H1 (cell line): ENCODE measurements around the gene PHAX. TPM values are rescaled to one million over a fixed set of nuclear protein-coding genes. Genes with fewer than 3 reads are reported as not detected.

Source experiments
- CTCF ChIA-PET: fragments of 300-600 bp; sonication (Branson Sonifier 250); formaldehyde crosslinking; loops from one replicate; lab custom pipeline; 2021; ENCODE audit not compliant: partially characterized antibody; lab: Charles Lee
- POLR2A ChIA-PET: fragments of 300-600 bp; sonication (Branson Sonifier 250); formaldehyde crosslinking; loops from one replicate; lab custom pipeline; 2021; ENCODE audit warnings: inconsistent platforms; ENCODE audit not compliant: partially characterized antibody; lab: Charles Lee
- DNase-seq, 2 experiments: peaks; one replicate each; pipeline versions ENCODE4 v3.0.0 to v3.0.0-alpha.2; 2010 to 2022; ENCODE audit warnings: low spot score in 2 of 2, low read depth in 1 of 2, mixed read lengths in 1 of 2
- FAIRE-seq: peaks from 2 replicates; lab custom pipeline; 2011; peaks lifted over from hg19 to GRCh38; lab: Jason Lieb, UNC
- H2AFZ ChIP-seq: 2 replicates; pipeline ENCODE4 v1.8.1; 2012; ENCODE audit warnings: low read length, inconsistent platforms
- H2AK5ac ChIP-seq: 2 replicates; pipeline ENCODE4 v1.6.1; 2013; ENCODE audit warnings: low read depth, low read length
- H2BK120ac ChIP-seq: replicated peaks from 2 replicates; pipeline ENCODE3; 2013; ENCODE audit warnings: low read depth, low read length, inconsistent platforms
- H2BK12ac ChIP-seq: 2 replicates; pipeline ENCODE4 v1.6.1; 2013; ENCODE audit warnings: low read depth, low read length
- H2BK15ac ChIP-seq: 2 replicates; pipeline ENCODE4 v1.6.1; 2013; ENCODE audit warnings: low read length
- H2BK20ac ChIP-seq: 2 replicates; pipeline ENCODE4 v1.6.1; 2013; ENCODE audit warnings: low read length
- H2BK5ac ChIP-seq: 2 replicates; pipeline ENCODE4 v1.6.1; 2013; ENCODE audit warnings: low read depth, low read length
- H3K14ac ChIP-seq: 2 replicates; pipeline ENCODE4 v1.6.1; 2013; ENCODE audit warnings: inconsistent platforms; ENCODE audit not compliant: insufficient read length
- H3K18ac ChIP-seq: 2 replicates; pipeline ENCODE4 v1.6.1; 2013; ENCODE audit warnings: low read length; ENCODE audit errors: extremely low read depth
- H3K23ac ChIP-seq: 2 replicates; pipeline ENCODE4 v1.6.1; 2013; ENCODE audit warnings: inconsistent platforms; ENCODE audit not compliant: insufficient read length
- H3K23me2 ChIP-seq: 2 replicates; pipeline ENCODE4 v1.6.1; 2013; ENCODE audit warnings: low read depth, low read length
- H3K27ac ChIP-seq: 2 replicates; pipeline ENCODE4 v1.6.1; 2011; ENCODE audit warnings: low read depth, low read length, inconsistent platforms
- H3K27me3 ChIP-seq, 4 experiments: replicated peaks in 1 of 4; 1 replicate in 1 of 4; 2 replicates in 3 of 4; pipeline versions ENCODE4 v1.6.1 to v1.8.1; 2011 to 2013; ENCODE audit warnings: low read length in 3 of 4, mild to moderate bottlenecking in 3 of 4, inconsistent platforms in 2 of 4, mixed read lengths in 2 of 4, moderate library complexity in 1 of 4; ENCODE audit not compliant: control insufficient read depth in 3 of 4, insufficient read depth in 3 of 4; ENCODE audit errors: extremely low read depth in 1 of 4
- H3K36me3 ChIP-seq, 4 experiments: 2 replicates each; pipeline versions ENCODE4 v1.6.1 to v1.8.1; 2011 to 2013; ENCODE audit warnings: mild to moderate bottlenecking in 4 of 4, low read length in 3 of 4, moderate library complexity in 2 of 4, control low read depth in 1 of 4, inconsistent platforms in 1 of 4; ENCODE audit not compliant: insufficient read depth in 4 of 4, control insufficient read depth in 2 of 4
- H3K4ac ChIP-seq: replicated peaks from 2 replicates; pipeline ENCODE3; 2013; ENCODE audit warnings: low read length, low read depth, mixed read lengths, inconsistent platforms; ENCODE audit not compliant: insufficient read length
- H3K4me1 ChIP-seq, 4 experiments: replicated peaks in 1 of 4; 1 replicate in 1 of 4; 2 replicates in 3 of 4; pipeline versions ENCODE4 v1.6.1 to v1.8.1; 2011 to 2013; ENCODE audit warnings: low read length in 3 of 4, inconsistent platforms in 2 of 4, mixed read lengths in 1 of 4; ENCODE audit not compliant: insufficient read depth in 4 of 4, control insufficient read depth in 3 of 4
- H3K4me2 ChIP-seq, 2 experiments: 2 replicates each; pipeline versions ENCODE4 v1.6.1 to v1.8.1; 2011 to 2013; ENCODE audit warnings: low read depth in 2 of 2, low read length in 2 of 2, control low read depth in 1 of 2, inconsistent platforms in 1 of 2, mild to moderate bottlenecking in 1 of 2; ENCODE audit not compliant: insufficient read depth in 1 of 2
- H3K4me3 ChIP-seq, 4 experiments: fragments of 200-600, 300-600 bp in 1 of 4; sonication (generic), shearing (Covaris generic), sonication (Bioruptor Twin) in 1 of 4; 2 replicates each; pipeline versions ENCODE4 v1.5.1 to v1.8.1; 2011 to 2016; ENCODE audit warnings: low read length in 4 of 4, low read depth in 3 of 4, control low read depth in 2 of 4, inconsistent platforms in 2 of 4, mild to moderate bottlenecking in 2 of 4, mixed read lengths in 1 of 4, moderate library complexity in 1 of 4; ENCODE audit not compliant: insufficient read depth in 2 of 4; ENCODE audit errors: extremely low read depth in 1 of 4
- H3K56ac ChIP-seq: replicated peaks from 2 replicates; pipeline ENCODE3; 2013; ENCODE audit warnings: low read depth, mild to moderate bottlenecking, mixed read lengths, low read length, inconsistent platforms; ENCODE audit not compliant: insufficient read length
- H3K79me1 ChIP-seq: 2 replicates; pipeline ENCODE4 v1.6.1; 2013; ENCODE audit warnings: low read depth, low read length, control low read depth
- H3K79me2 ChIP-seq, 2 experiments: 2 replicates each; pipeline versions ENCODE4 v1.6.1 to v1.8.1; 2012 to 2013; ENCODE audit warnings: low read length in 2 of 2, mild to moderate bottlenecking in 2 of 2, inconsistent platforms in 1 of 2; ENCODE audit not compliant: insufficient read depth in 2 of 2, control insufficient read depth in 1 of 2
- H3K9ac ChIP-seq, 4 experiments: replicated peaks in 1 of 4; 1 replicate in 1 of 4; 2 replicates in 3 of 4; pipeline versions ENCODE4 v1.6.1 to v1.8.1; 2011 to 2013; ENCODE audit warnings: low read depth in 3 of 4, low read length in 3 of 4, control low read depth in 2 of 4, mild to moderate bottlenecking in 2 of 4, moderate library complexity in 2 of 4, inconsistent platforms in 1 of 4; ENCODE audit errors: extremely low read depth in 1 of 4
- H3K9me3 ChIP-seq, 2 experiments: 2 replicates each; pipeline versions ENCODE4 v1.6.1 to v1.8.1; 2012 to 2013; ENCODE audit warnings: mild to moderate bottlenecking in 2 of 2, moderate library complexity in 2 of 2, control low read depth in 1 of 2, inconsistent platforms in 1 of 2, low read depth in 1 of 2, low read length in 1 of 2, mixed read lengths in 1 of 2; ENCODE audit not compliant: insufficient read depth in 2 of 2
- H4K20me1 ChIP-seq, 2 experiments: replicated peaks in 1 of 2; 2 replicates each; pipeline versions ENCODE3 to v1.8.1; 2011 to 2013; ENCODE audit warnings: inconsistent platforms in 2 of 2, low read length in 2 of 2, mild to moderate bottlenecking in 1 of 2; ENCODE audit not compliant: insufficient read depth in 2 of 2, control insufficient read depth in 1 of 2
- H4K5ac ChIP-seq: 2 replicates; pipeline ENCODE4 v1.6.1; 2013; ENCODE audit warnings: low read length, low read depth, mixed read lengths, inconsistent platforms; ENCODE audit not compliant: insufficient read length
- H4K8ac ChIP-seq: 2 replicates; pipeline ENCODE4 v1.8.0; 2013; ENCODE audit warnings: mild to moderate bottlenecking, moderate library complexity, low read length, inconsistent platforms; ENCODE audit not compliant: insufficient read depth; ENCODE audit errors: extremely low read depth
- H4K91ac ChIP-seq: replicated peaks from 2 replicates; pipeline ENCODE3; 2013; ENCODE audit warnings: low read length, mixed read lengths, inconsistent platforms; ENCODE audit not compliant: insufficient read length
- CBX8 ChIP-seq: fragments of 300-800, 300-1000 bp; sonication (generic); IDR thresholded peaks from 2 replicates; pipeline ENCODE4 v1.7.1; 2016; ENCODE audit warnings: low read depth, low read length, borderline replicate concordance
- CTCF ChIP-seq, 3 experiments: IDR thresholded peaks; 1 replicate in 2 of 3; 2 replicates in 1 of 3; pipeline versions ENCODE4 v1.5.1 to v1.6.1; 2011; ENCODE audit warnings: low read length in 3 of 3, mild to moderate bottlenecking in 3 of 3, inconsistent platforms in 2 of 3, low read depth in 1 of 3, moderate library complexity in 1 of 3; ENCODE audit not compliant: insufficient read depth in 1 of 3; ENCODE audit errors: control extremely low read depth in 1 of 3
- HDAC6 ChIP-seq: IDR thresholded peaks from one replicate; pipeline ENCODE4 v1.7.1; 2012; ENCODE audit warnings: low read depth, mild to moderate bottlenecking, inconsistent platforms, low read length, moderate library complexity
- KDM4A ChIP-seq: IDR thresholded peaks from one replicate; pipeline ENCODE4 v1.7.1; 2012; ENCODE audit warnings: low read depth, mild to moderate bottlenecking, moderate library complexity, low read length, inconsistent platforms; ENCODE audit not compliant: severe bottlenecking
- PHF8 ChIP-seq: fragments of 200-600 bp; sonication (generic); conservative IDR thresholded peaks from 2 replicates; pipeline ENCODE4 v1.7.1; 2012; ENCODE audit warnings: low read depth, mild to moderate bottlenecking, inconsistent platforms, low read length, moderate library complexity
- RBBP5 ChIP-seq: IDR thresholded peaks from 2 replicates; pipeline ENCODE4 v1.7.1; 2012; ENCODE audit warnings: low read depth, mild to moderate bottlenecking, inconsistent platforms, low read length, moderate library complexity, borderline replicate concordance
- RNF2 ChIP-seq: fragments of 200-900, 300-1000 bp; sonication (generic); IDR thresholded peaks from 2 replicates; pipeline ENCODE4 v1.7.1; 2016; ENCODE audit warnings: borderline replicate concordance, low read depth, mild to moderate bottlenecking, antibody characterized with exemption, low read length; ENCODE audit not compliant: poor library complexity, severe bottlenecking; ENCODE audit errors: missing control alignments
- YY1 ChIP-seq: IDR thresholded peaks from 2 replicates; pipeline ENCODE4 v1.6.1; 2011; ENCODE audit warnings: low read depth, mild to moderate bottlenecking, low read length
- whole genome bisulfite sequencing, 2 experiments: shearing (Covaris generic) in 1 of 2; methylation state at CpG; one replicate each; pipeline versions ENCODE4 v1.1.6 to v1.1.7; 2013 to 2015; ENCODE audit warnings: low lambda C conversion rate in 2 of 2, mixed read lengths in 2 of 2, inconsistent platforms in 1 of 2, low coverage in 1 of 2, missing lambda C conversion rate in 1 of 2; ENCODE audit not compliant: insufficient replicate concordance in 2 of 2, insufficient coverage in 1 of 2, insufficient read length in 1 of 2; ENCODE audit errors: extremely low coverage in 1 of 2, missing lambda C conversion rate in 1 of 2; 5-methylcytosine and 5-hydroxymethylcytosine counted together
- polyA plus RNA-seq, 7 experiments: library from polyadenylated mRNA; depleted of rRNA in 3 of 7; stranded (reverse) in 5 of 7; unstranded in 2 of 7; fragments of >200 nt in 5 of 7; fragments of 200-250 nt in 2 of 7; gene quantifications; 1 replicate in 5 of 7; 2 replicates in 1 of 7; 4 replicates in 1 of 7; pipeline versions ENCODE4 v1.2.1 to v1.2.3, GENCODE V29; 2011 to 2013; ENCODE audit warnings: missing spikeins in 2 of 7, mixed read lengths in 2 of 7
- total RNA-seq: library from RNA; stranded (reverse); fragmentation: NEBNext Ultra II Directional; extraction: Animal tissue kit (Norgen Biotek cat#: 25700); gene quantifications from 2 replicates; pipeline ENCODE4 v1.2.1, GENCODE V29; 2021
- TF ChIP-seq, protein P1 (sequence below): IDR thresholded peaks from 2 replicates; pipeline ENCODE4 v1.6.1; 2012; ENCODE audit warnings: low read length, inconsistent platforms

PHAX gene
- total and polyA plus RNA-seq, 2 of the 8 experiments (the other 6 are each of a cell fraction or from before 2014, with no cell fraction given): 32.1 to 59.5 TPM

DNA sequence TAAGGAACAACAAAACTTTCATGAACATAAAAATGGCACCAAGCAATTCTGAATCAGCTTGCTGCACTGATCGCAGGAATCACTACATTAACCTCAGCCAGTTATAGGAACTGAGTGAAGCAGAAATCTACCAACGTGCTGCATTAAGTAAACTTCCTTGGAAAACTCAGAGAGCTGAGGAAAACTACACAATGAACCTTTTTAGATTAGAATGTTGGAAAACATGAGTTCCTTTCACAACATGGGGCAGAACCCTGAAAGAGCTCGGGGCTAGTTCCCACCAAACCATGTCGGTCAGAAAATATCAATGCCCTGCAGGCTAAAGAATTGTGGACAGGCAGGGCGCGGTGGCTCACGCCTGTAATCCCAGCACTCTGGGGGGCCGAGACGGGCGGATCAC lies 25.1 kb upstream of the PHAX start:
- no peak overlapping the region for H2BK20ac ChIP-seq
- no peaks in the 10 kb centered on the region for H3K23me2 ChIP-seq
- H2BK120ac ChIP-seq: no peak overlapping the region
- H3K36me3 ChIP-seq: peaks cover 20 to 81% (median 53%) of the 10 kb centered on the region in 4 experiments
- no peak overlapping the region for H3K56ac ChIP-seq
- no peak overlapping the region for H3K18ac ChIP-seq
- no peak overlapping the region for H3K4ac ChIP-seq
- no peak overlapping the region for H2BK15ac ChIP-seq
- H4K8ac ChIP-seq: no peak overlapping the region
- H2BK5ac ChIP-seq: no peak overlapping the region
- H4K20me1 ChIP-seq: no peaks in the 10 kb centered on the region
- DNase-seq (no peak), FAIRE-seq (no peak)
- POLR2A ChIA-PET: interaction anchor here (1.2 to 2.5 kb wide), 2 partner anchors 9 to 19 kb away, joined by 3 to 11 read pairs; partner anchors contain the start of gene ALDH7A1
- H3K14ac ChIP-seq: no peak overlapping the region
- H3K27ac ChIP-seq: no peak overlapping the region
- no peak overlapping the region for H3K23ac ChIP-seq
- no peaks in the 10 kb centered on the region for H3K4me1 ChIP-seq
- CTCF ChIA-PET: interaction anchor here (0.8 to 1.8 kb wide), 4 partner anchors 9 to 32 kb away, joined by 3 to 5 read pairs (median 4); no protein-coding TSS in a partner anchor
- no peak overlapping the region for H4K91ac ChIP-seq
- H2BK12ac ChIP-seq: no peak overlapping the region
- H4K5ac ChIP-seq: no peak overlapping the region
- no peak overlapping the region for H2AK5ac ChIP-seq
- H3K27me3 ChIP-seq: no peaks in the 10 kb centered on the region
- no peak overlapping the region for H3K9ac ChIP-seq
- no peaks in the 10 kb centered on the region for H3K79me2 ChIP-seq
- no peaks in the 10 kb centered on the region for H3K9me3 ChIP-seq
- H3K4me2 ChIP-seq: no peak overlapping the region
- H3K79me1 ChIP-seq: no peaks in the 10 kb centered on the region
- WGBS, 2 experiments: 94% methylated on average over 10 of the region's 10 CpGs; no CpG with 5 or more reads in 1 of the 2 experiments
- no peak overlapping the region for H2AFZ ChIP-seq
- no peak overlapping the region for H3K4me3 ChIP-seq
- no peak for TF ChIP-seq YY1
- TF ChIP-seq PHF8: no peak
- TF ChIP-seq RNF2: no peak
- no peak for TF ChIP-seq HDAC6
- TF ChIP-seq RBBP5: no peak
- TF ChIP-seq CBX8: no peak
- TF ChIP-seq KDM4A: no peak
- TF ChIP-seq, protein P1, sequence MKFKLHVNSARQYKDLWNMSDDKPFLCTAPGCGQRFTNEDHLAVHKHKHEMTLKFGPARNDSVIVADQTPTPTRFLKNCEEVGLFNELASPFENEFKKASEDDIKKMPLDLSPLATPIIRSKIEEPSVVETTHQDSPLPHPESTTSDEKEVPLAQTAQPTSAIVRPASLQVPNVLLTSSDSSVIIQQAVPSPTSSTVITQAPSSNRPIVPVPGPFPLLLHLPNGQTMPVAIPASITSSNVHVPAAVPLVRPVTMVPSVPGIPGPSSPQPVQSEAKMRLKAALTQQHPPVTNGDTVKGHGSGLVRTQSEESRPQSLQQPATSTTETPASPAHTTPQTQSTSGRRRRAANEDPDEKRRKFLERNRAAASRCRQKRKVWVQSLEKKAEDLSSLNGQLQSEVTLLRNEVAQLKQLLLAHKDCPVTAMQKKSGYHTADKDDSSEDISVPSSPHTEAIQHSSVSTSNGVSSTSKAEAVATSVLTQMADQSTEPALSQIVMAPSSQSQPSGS: no peak
- TF ChIP-seq CTCF (IDR thresholded peaks at IDR 0.05; ENCODE audit: control extremely low read depth in 1 of 3, insufficient read depth in 1 of 3, low read depth in 1 of 3, low read length in 3 of 3): no peak
